Mucosa of rectum (tissue), 2 donors: ENCODE data around the gene CDC26.
"Not testable (repeated sequence)": the region's sequence is repeated elsewhere in the genome, so short reads cannot be mapped to it uniquely, and the experiment has no call there.

ENCODE experiments used
- H3K27ac ChIP-seq, 2 donors: one replicate each; pipeline ENCODE4 v1.7.0; 2013; ENCODE audit warnings: inconsistent platforms in 2 of 2, low read depth in 2 of 2, low read length in 2 of 2
- H3K27me3 ChIP-seq, 2 donors: one replicate each; pipeline ENCODE4 v1.7.0; 2013; ENCODE audit warnings: low read length in 2 of 2; ENCODE audit not compliant: control insufficient read depth in 2 of 2, insufficient read depth in 2 of 2
- H3K36me3 ChIP-seq, 2 donors: one replicate each; pipeline ENCODE4 v1.7.0; 2013; ENCODE audit warnings: low read length in 2 of 2; ENCODE audit not compliant: control insufficient read depth in 2 of 2, insufficient read depth in 2 of 2
- H3K4me1 ChIP-seq, 2 donors: one replicate each; pipeline ENCODE4 v1.7.0; 2013; ENCODE audit warnings: low read length in 2 of 2, mild to moderate bottlenecking in 1 of 2; ENCODE audit not compliant: control insufficient read depth in 2 of 2, insufficient read depth in 2 of 2
- H3K4me3 ChIP-seq, 2 donors: one replicate each; pipeline ENCODE4 v1.7.0; 2013; ENCODE audit warnings: low read length in 2 of 2
- H3K9ac ChIP-seq, 2 donors: one replicate each; pipeline ENCODE4 v1.7.0; 2013; ENCODE audit warnings: low read length in 2 of 2, low read depth in 1 of 2, mild to moderate bottlenecking in 1 of 2
- H3K9me3 ChIP-seq, 2 donors: one replicate each; pipeline ENCODE4 v1.7.0; 2013; ENCODE audit warnings: low read length in 2 of 2; ENCODE audit not compliant: control insufficient read depth in 2 of 2
- donor health status: healthy.
- donor health status: Normal muscosa, but diverticular disease.

Gene CDC26

GRCh38 chr9:113296247-113296646 lies 20.9 kb upstream of the CDC26 start:
- Histone ChIP-seq H3K36me3 (peaks cover 20 to 23% of the 10 kb centered on the region in 2 donors), H3K4me1 (peaks cover 0 to 12% of the 10 kb centered on the region in 2 donors)
- H3K27me3 ChIP-seq, H3K9me3 ChIP-seq, H3K4me3 ChIP-seq, H3K9ac ChIP-seq, H3K27ac ChIP-seq: not testable (repeated sequence)

DNA sequence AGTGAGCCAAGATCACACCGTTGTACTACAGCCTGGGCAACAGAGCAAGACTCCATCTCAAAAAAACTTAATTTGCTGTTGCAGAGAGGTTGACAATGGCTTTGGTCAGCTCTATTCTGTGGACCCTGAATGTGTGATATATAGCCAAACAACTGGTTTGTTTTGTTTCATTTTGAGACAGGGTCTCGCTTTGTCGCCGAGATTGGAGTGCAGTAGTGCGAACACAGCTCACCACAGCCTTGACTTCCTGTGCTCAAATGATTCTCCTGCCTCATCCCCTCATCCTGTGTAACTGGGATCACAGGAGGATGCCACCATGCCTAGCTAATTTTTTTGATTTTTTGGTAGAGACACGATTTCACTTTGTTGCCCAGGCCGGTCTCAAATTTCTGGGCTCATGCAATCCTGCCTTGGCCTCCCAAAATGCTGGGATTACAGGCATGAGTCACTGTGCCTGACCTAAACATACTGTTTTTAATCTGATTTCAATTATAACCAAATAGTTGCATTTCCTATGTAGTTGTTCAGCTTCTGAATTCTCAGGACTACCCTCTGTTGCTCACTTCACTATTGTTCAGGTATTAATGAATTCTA lies 18.0 kb upstream of the CDC26 start:
- Histone ChIP-seq H3K27ac (no peak overlapping the region), H3K4me3 (no peak overlapping the region), H3K9ac (no peak overlapping the region), H3K4me1 (peaks cover 7 to 13% of the 10 kb centered on the region in 2 donors), H3K36me3 (peaks cover 36 to 44% of the 10 kb centered on the region in 2 donors), H3K9me3 (no peaks in the 10 kb centered on the region), H3K27me3 (no peaks in the 10 kb centered on the region)

GRCh38 chr9:113290052-113290607 lies 14.8 kb upstream of the CDC26 start:
- Histone ChIP-seq H3K4me1 (peaks cover 7 to 13% of the 10 kb centered on the region in 2 donors), H3K36me3 (peaks cover 57 to 68% of the 10 kb centered on the region in 2 donors), H3K27ac (no peak overlapping the region), H3K9ac (no peak overlapping the region), H3K27me3 (no peaks in the 10 kb centered on the region), H3K4me3 (no peak overlapping the region), H3K9me3 (no peaks in the 10 kb centered on the region)

DNA sequence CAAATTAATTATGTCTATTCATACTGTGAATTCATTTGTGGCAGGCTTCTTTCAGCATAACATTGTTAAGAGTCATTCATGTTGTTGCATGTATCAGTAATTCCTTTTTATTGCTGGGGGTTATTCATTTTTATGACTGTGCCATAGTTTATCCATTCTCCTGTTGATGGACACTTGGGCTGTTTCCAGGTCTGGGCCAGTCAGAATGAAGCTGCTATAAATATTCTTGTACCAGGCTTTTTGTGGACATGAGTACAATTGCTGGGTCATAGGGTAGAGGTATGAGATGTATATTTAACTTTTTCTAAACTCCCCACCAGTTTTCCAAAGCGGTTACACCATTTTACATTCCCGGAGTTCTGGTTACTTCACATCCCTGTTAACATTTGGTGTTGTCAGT lies 13.7 kb upstream of the CDC26 start:
- Histone ChIP-seq H3K9ac (no peak overlapping the region), H3K27ac (peak overlapping the region in 1 of 2 donors; percentile 0), H3K4me1 (peaks cover 7 to 13% of the 10 kb centered on the region in 2 donors), H3K4me3 (no peak overlapping the region), H3K36me3 (peaks cover 66 to 78% of the 10 kb centered on the region in 2 donors), H3K9me3 (no peaks in the 10 kb centered on the region), H3K27me3 (no peaks in the 10 kb centered on the region)

GRCh38 chr9:113281356-113281755 lies 6.0 kb upstream of the CDC26 start:
- Histone ChIP-seq H3K4me1 (peaks cover 2% of the 10 kb centered on the region in 2 donors), H3K9me3 (no peaks in the 10 kb centered on the region), H3K27ac (no peak overlapping the region), H3K36me3 (peaks cover 61 to 76% of the 10 kb centered on the region in 2 donors), H3K27me3 (no peaks in the 10 kb centered on the region), H3K4me3 (no peak overlapping the region), H3K9ac (no peak overlapping the region)

GRCh38 chr9:113278840-113279239 lies 3.5 kb upstream of the CDC26 start:
- no peaks in the 10 kb centered on the region for H3K9me3 ChIP-seq
- peaks cover 5 to 11% of the 10 kb centered on the region in 2 donors for H3K4me1 ChIP-seq
- peaks cover 41 to 55% of the 10 kb centered on the region in 2 donors for H3K36me3 ChIP-seq
- H3K27me3 ChIP-seq, result no peaks in the 10 kb centered on the region
- no peak overlapping the region for H3K9ac ChIP-seq
- H3K4me3 ChIP-seq, result no peak overlapping the region
- no peak overlapping the region for H3K27ac ChIP-seq

DNA sequence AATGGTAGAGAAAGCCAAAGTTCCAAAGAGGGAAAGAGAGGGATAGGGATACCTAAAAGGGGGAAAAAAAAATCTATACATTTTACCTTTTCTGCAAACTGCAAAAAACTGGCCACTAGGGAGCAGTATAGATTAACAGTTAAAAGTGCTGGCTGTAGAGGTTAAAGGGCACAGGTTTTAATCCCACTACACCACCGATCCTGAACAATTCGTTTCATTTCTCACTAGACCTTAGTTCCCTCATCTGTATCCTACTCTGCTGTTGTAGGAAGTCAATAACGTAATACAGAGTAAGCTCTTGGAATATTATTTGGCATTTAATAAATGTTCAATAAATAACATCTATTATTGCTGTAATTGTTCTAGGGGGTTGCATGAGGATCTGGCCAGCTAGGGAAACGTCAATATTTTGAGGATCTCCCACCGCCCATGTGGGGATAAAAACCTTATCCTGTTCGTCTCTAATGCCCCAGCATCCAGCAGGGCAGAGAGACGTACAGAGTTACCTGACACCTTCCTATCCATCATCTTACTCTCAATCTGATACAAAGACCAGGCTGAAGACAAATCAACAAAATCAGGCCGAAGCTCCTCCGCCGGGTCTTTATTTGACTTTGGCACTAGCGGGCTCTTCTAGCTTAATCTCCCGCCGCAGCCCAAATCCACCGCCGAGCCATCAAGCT lies 757 bp downstream of the CDC26 start:
- Histone ChIP-seq H3K9me3 (no peaks in the 10 kb centered on the region), H3K4me3 (peak overlapping the region; percentile 99), H3K36me3 (peaks cover 35 to 48% of the 10 kb centered on the region in 2 donors), H3K27ac (peak overlapping the region; percentile 91 to 95), H3K27me3 (no peaks in the 10 kb centered on the region), H3K4me1 (peaks cover 5 to 17% of the 10 kb centered on the region in 2 donors), H3K9ac (peak overlapping the region; percentile 94 to 99)

DNA sequence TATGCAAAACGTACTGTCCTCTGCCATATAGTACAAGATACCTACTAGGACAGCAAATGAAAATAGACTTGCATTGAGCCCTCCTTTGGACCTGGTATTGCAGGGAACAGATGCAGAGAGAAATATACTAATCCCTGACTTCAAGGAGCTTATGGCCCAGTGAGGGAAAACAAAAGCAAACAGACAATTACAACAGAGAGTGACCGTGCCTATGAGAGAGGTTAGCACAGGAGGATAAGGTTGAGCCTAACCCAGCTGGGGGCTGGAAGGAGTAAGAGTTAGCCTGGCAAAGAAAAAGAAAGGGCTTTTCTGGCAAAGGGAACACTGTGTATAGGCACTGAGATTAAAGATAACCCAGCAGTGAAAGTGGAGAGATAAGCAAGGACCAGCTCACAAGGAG lies 5.5 kb downstream of the CDC26 start:
- Histone ChIP-seq H3K4me3 (no peak overlapping the region), H3K9ac (no peak overlapping the region), H3K36me3 (peaks cover 28 to 41% of the 10 kb centered on the region in 2 donors), H3K27ac (no peak overlapping the region), H3K4me1 (peaks cover 0 to 19% of the 10 kb centered on the region in 2 donors), H3K27me3 (no peaks in the 10 kb centered on the region), H3K9me3 (no peaks in the 10 kb centered on the region)

DNA sequence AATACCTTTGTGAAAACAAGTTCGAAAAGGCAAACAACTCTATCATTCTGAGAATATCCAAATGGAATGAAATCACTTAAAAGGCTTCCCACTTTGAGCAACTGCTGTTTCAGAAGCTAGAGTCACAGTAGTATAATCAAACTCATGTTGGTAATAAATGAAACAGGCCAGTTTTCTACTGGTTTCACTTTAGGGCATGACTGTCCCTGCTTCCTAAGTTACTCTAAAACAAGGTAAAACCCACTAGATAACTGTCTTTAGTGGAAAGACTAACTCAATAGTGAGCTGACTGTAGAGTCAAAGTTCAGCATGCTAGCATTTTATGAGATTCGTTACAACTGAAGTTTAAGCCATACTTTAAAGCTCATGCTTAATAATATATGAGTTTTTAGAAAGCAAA lies 6.0 kb downstream of the CDC26 start:
- Histone ChIP-seq H3K4me3 (no peak overlapping the region), H3K9ac (no peak overlapping the region), H3K27me3 (no peaks in the 10 kb centered on the region), H3K27ac (no peak overlapping the region), H3K36me3 (peaks cover 28 to 44% of the 10 kb centered on the region in 2 donors), H3K4me1 (peaks cover 0 to 17% of the 10 kb centered on the region in 2 donors), H3K9me3 (no peaks in the 10 kb centered on the region)

DNA sequence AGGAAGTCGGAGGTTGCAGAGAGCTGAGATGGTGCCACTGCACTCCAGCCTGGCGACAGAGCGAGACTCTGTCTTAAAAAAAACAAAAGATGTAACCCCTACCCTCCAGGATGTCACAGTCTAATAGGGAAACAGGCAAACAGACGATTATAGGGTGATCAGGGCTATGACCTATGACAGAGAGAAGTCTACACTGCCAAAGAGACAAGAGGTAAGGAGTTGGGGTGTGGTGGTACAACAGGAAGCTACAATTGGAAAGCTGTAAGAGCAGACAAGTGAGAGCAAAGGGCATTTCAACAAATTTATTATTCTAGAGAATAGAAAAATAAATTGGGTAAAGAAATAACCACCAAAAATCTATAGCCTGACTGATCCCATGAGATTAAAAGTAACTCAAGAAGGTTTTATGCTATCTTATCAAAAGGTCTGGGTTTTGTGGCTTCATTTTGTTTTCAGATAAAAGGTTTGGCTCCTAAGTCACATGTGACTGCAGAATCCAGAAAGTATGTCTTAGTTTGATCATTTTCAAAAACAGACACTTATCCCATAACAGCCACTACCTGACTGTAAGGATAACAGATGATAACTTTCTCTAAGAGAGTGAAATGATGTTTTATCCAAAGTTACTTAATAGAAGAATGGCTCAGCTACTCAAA lies 7.3 kb downstream of the CDC26 start:
- Histone ChIP-seq H3K36me3 (peaks cover 28 to 43% of the 10 kb centered on the region in 2 donors), H3K9ac (no peak overlapping the region), H3K27me3 (no peaks in the 10 kb centered on the region), H3K4me3 (no peak overlapping the region), H3K4me1 (peaks cover 0 to 14% of the 10 kb centered on the region in 2 donors), H3K27ac (no peak overlapping the region), H3K9me3 (no peaks in the 10 kb centered on the region)
